CD4-positive, alpha-beta memory T cell (primary cell): ENCODE data around the gene HNRNPU. TPM values are rescaled to one million over a fixed set of nuclear protein-coding genes. Genes with fewer than 3 reads are reported as not detected.
A peak's percentile ranks its signal among the peaks of the same experiment; 100 is the strongest.

Experiments used
- CTCF ChIA-PET: fragments of 350-600 bp; sonication (Branson Sonifier 250); formaldehyde crosslinking; loops from one replicate; lab custom pipeline; 2021; ENCODE audit warnings: inconsistent platforms; ENCODE audit not compliant: partially characterized antibody; lab: Charles Lee
- POLR2A ChIA-PET: fragments of 350-600 bp; sonication (Branson Sonifier 250); formaldehyde crosslinking; loops from one replicate; lab custom pipeline; 2021; ENCODE audit not compliant: partially characterized antibody; lab: Charles Lee
- DNase-seq, 5 donors: peaks; one replicate each; pipeline versions ENCODE4 v3.0.0 to v3.0.0-alpha.2; 2020 to 2022; ENCODE audit warnings: mixed read lengths in 1 of 5
- H3K27ac ChIP-seq: one replicate; pipeline ENCODE4 v1.7.0; 2013; ENCODE audit warnings: low read depth, low read length
- H3K27me3 ChIP-seq: 2 replicates; pipeline ENCODE4 v1.7.0; 2013; ENCODE audit warnings: mild to moderate bottlenecking, low read length, moderate library complexity; ENCODE audit not compliant: insufficient read depth
- H3K36me3 ChIP-seq: 2 replicates; pipeline ENCODE4 v1.7.0; 2013; ENCODE audit warnings: mild to moderate bottlenecking, low read length, moderate library complexity; ENCODE audit not compliant: insufficient read depth
- H3K4me1 ChIP-seq: 2 replicates; pipeline ENCODE4 v1.7.0; 2013; ENCODE audit warnings: mild to moderate bottlenecking, low read length, moderate library complexity; ENCODE audit not compliant: insufficient read depth
- H3K4me3 ChIP-seq, 2 donors: one replicate each; pipeline ENCODE4 v1.7.0; 2013; ENCODE audit warnings: low read length in 2 of 2, mild to moderate bottlenecking in 1 of 2
- H3K9me3 ChIP-seq, 2 donors: one replicate each; pipeline ENCODE4 v1.7.0; 2013; ENCODE audit warnings: low read length in 2 of 2, control low read depth in 1 of 2; ENCODE audit not compliant: control insufficient read depth in 1 of 2
- H3K27ac Mint-ChIP-seq, 7 donors: one replicate each; pipeline ENCODE4 v1.8.0; 2020 to 2021; ENCODE audit warnings: mixed read lengths in 7 of 7, mild to moderate bottlenecking in 6 of 7, inconsistent platforms in 3 of 7, moderate library complexity in 3 of 7
- H3K27me3 Mint-ChIP-seq, 2 donors: one replicate each; pipeline ENCODE4 v1.8.0; 2020 to 2021; ENCODE audit warnings: mixed read lengths in 2 of 2
- H3K36me3 Mint-ChIP-seq, 2 donors: one replicate each; pipeline ENCODE4 v1.8.0; 2020 to 2021; ENCODE audit warnings: mixed read lengths in 2 of 2, inconsistent platforms in 1 of 2, mild to moderate bottlenecking in 1 of 2
- H3K4me1 Mint-ChIP-seq, 4 donors: one replicate each; pipeline ENCODE4 v1.8.0; 2020 to 2021; ENCODE audit warnings: mixed read lengths in 4 of 4, mild to moderate bottlenecking in 1 of 4
- H3K4me3 Mint-ChIP-seq, 8 donors: one replicate each; pipeline ENCODE4 v1.8.0; 2020 to 2021; ENCODE audit warnings: mixed read lengths in 8 of 8, mild to moderate bottlenecking in 7 of 8, moderate library complexity in 6 of 8, inconsistent platforms in 3 of 8
- H3K9me3 Mint-ChIP-seq, 8 donors: one replicate each; pipeline ENCODE4 v1.8.0; 2020 to 2021; ENCODE audit warnings: mixed read lengths in 8 of 8, mild to moderate bottlenecking in 5 of 8, inconsistent platforms in 3 of 8, moderate library complexity in 1 of 8
- intact Hi-C: fragments of 100-400 bp; cut with micrococcal nuclease; formaldehyde crosslinking; loops from one replicate; pipeline ENCODE4 v1.15.1; 2023
- polyA plus RNA-seq, 2 donors: library from polyadenylated mRNA; unstranded; fragments of 300-500 nt; fragmentation: Illumina TruSeq; gene quantifications; one replicate each; pipeline ENCODE4 v1.2.3, GENCODE V29; 2021
- total RNA-seq, 2 experiments: library from RNA; stranded (reverse); gene quantifications; one replicate each; pipeline ENCODE4 v1.2.3, GENCODE V29; 2021

HNRNPU gene
- total and polyA plus RNA-seq, 4 experiments from 2014 or later, result 126 to 385 (median 363) TPM

DNA sequence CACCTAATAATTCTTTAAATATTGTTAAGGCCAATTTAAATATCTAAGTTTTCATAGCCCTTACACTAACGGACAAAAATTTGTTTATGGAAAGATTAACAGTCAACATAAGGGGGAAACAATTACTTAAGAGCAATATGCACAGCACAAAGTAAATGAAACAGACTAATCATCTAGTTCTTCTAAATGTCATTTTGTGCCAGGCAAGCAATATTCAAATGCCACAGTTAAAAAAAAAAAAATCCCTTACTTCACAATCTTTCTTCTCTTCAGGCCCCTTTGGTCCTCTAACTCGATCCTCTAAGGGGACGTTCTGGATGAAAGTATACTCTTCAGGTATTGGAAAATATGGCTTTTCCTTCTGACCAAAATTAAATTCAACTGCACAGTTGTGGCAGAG, 6.6 kb downstream of the HNRNPU start:
- Mint-ChIP-seq H3K36me3 (peaks cover 84 to 89% of the 10 kb centered on the region in 2 donors), H3K27ac (peak overlapping the region in 4 of 7 donors; percentile 42 to 97 (median 78)), H3K4me1 (peaks cover 62 to 94% (median 76%) of the 10 kb centered on the region in 4 donors), H3K27me3 (no peaks in the 10 kb centered on the region), H3K9me3 (peaks cover 0 to 2% (median 0%) of the 10 kb centered on the region in 8 donors), H3K4me3 (peak overlapping the region in 6 of 8 donors; percentile 12 to 65 (median 32))
- ChIA-PET CTCF (interaction anchor here (0.9 to 2.4 kb wide), 4 partner anchors 11 to 184 kb away, joined by 3 to 17 read pairs (median 4); partner anchors contain the start of gene COX20), POLR2A (interaction anchor here (9.8 to 25.4 kb wide), 2 partner anchors 13 to 113 kb away, joined by 356 to 1465 read pairs; partner anchors contain the start of gene COX20)
- Histone ChIP-seq H3K36me3 (peaks cover 76% of the 10 kb centered on the region), H3K27me3 (no peaks in the 10 kb centered on the region), H3K4me3 (no peak overlapping the region), H3K27ac (peak overlapping the region; percentile 11), H3K4me1 (peaks cover 92% of the 10 kb centered on the region), H3K9me3 (no peaks in the 10 kb centered on the region)
- no peak for DNase-seq
- intact Hi-C loops, result no loop called here

DNA sequence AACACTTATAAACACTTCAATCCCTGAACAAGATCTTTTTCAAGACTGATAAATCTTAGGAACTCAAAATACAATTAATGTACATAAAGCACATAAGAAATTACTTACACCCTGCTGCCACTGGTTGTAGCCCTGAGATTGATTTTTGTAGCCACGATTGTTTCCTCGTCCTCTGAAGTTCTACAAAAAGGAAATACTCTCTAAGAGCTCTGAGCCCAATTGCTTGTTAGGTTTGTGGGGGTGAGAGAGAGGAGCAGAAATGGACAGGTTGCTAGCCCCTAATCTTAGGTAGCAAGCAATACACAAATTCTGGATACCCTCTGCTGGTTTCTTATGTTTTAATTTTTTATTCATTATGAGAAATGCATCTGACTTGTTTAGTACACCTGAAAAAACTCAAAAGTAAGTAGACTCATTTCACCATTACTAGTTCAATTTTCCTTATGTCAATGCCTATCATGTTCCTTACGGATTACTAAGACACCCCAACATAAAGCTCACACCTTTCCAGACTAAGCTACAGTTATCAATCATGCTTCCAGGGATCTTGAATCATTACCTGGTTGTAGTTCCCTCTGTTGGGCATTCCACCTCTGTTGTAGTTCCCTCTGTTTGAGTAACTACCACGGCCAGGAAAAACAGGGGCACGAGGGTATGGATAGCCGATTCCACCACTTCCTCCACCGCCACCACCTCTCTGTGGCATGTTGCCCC, 9.3 kb downstream of the HNRNPU start:
- H3K36me3 ChIP-seq, result peaks cover 80% of the 10 kb centered on the region
- intact Hi-C loops, result loop anchor here (1.0 kb wide), 1 partner anchor 7 kb away; no protein-coding TSS in a partner anchor
- H3K27me3 Mint-ChIP-seq, result no peaks in the 10 kb centered on the region
- H3K9me3 Mint-ChIP-seq, result no peaks in the 10 kb centered on the region
- ChIA-PET CTCF (interaction anchor here (1.3 to 1.6 kb wide), 3 partner anchors 16 to 114 kb away, joined by 3 to 6 read pairs (median 5); a partner anchor contains a TSS), POLR2A (interaction anchor here (0.8 to 25.4 kb wide), 4 partner anchors 1 to 116 kb away, joined by 4 to 1465 read pairs (median 736); partner anchors contain the start of genes COX20 and HNRNPU)
- H3K4me3 Mint-ChIP-seq, result peak overlapping the region; percentile 0 to 74 (median 64)
- no peaks in the 10 kb centered on the region for H3K27me3 ChIP-seq
- peaks cover 61 to 95% (median 74%) of the 10 kb centered on the region in 4 donors for H3K4me1 Mint-ChIP-seq
- H3K9me3 ChIP-seq, result no peaks in the 10 kb centered on the region
- peaks cover 75 to 92% of the 10 kb centered on the region in 2 donors for H3K36me3 Mint-ChIP-seq
- peak overlapping the region; percentile 77 to 97 (median 90) for H3K27ac Mint-ChIP-seq
- peaks cover 95% of the 10 kb centered on the region for H3K4me1 ChIP-seq
- no peak overlapping the region for H3K4me3 ChIP-seq
- H3K27ac ChIP-seq, result peak overlapping the region; percentile 26
- no peak for DNase-seq

DNA sequence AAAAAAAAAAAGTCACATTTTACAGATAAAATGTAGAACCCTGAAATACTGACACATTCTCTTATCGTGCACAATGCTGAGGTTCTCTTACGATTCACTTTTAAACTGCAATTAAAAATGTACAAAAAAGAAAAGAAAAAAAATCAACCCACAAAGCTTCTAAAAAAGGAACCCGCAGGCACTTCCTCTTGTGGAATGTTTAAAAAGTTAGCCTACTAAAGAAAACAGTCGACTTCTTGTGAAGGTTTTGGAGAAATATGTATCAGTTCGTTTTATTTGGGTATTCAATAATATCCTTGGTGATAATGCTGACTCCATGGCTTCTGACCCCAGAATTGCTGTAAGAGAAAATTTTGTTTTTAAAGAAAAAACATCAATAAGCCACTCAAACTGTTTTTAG, 10.2 kb downstream of the HNRNPU start:
- no peaks in the 10 kb centered on the region for H3K9me3 ChIP-seq
- peak overlapping the region; percentile 26 for H3K27ac ChIP-seq
- no peaks in the 10 kb centered on the region for H3K27me3 Mint-ChIP-seq
- peak overlapping the region; percentile 52 to 74 (median 67) for H3K4me3 Mint-ChIP-seq
- peaks cover 62 to 97% (median 77%) of the 10 kb centered on the region in 4 donors for H3K4me1 Mint-ChIP-seq
- intact Hi-C loops, result loop anchor here (1.0 kb wide), 1 partner anchor 8 kb away; no protein-coding TSS in a partner anchor
- no peaks in the 10 kb centered on the region for H3K9me3 Mint-ChIP-seq
- no peak for DNase-seq
- POLR2A ChIA-PET, result interaction anchor here (1.4 to 25.4 kb wide), 3 partner anchors 2 to 115 kb away, joined by 5 to 1465 read pairs (median 1465); partner anchors contain the start of genes COX20 and HNRNPU
- H3K36me3 ChIP-seq, result peaks cover 72% of the 10 kb centered on the region
- no peak overlapping the region for H3K4me3 ChIP-seq
- H3K36me3 Mint-ChIP-seq, result peaks cover 69 to 92% of the 10 kb centered on the region in 2 donors
- peak overlapping the region; percentile 24 to 97 (median 73) for H3K27ac Mint-ChIP-seq
- H3K27me3 ChIP-seq, result no peaks in the 10 kb centered on the region
- CTCF ChIA-PET, result interaction anchor here (1.7 to 3.0 kb wide), 2 partner anchors 12 to 15 kb away, joined by 5 to 7 read pairs; no protein-coding TSS in a partner anchor
- H3K4me1 ChIP-seq, result peaks cover 92% of the 10 kb centered on the region

DNA sequence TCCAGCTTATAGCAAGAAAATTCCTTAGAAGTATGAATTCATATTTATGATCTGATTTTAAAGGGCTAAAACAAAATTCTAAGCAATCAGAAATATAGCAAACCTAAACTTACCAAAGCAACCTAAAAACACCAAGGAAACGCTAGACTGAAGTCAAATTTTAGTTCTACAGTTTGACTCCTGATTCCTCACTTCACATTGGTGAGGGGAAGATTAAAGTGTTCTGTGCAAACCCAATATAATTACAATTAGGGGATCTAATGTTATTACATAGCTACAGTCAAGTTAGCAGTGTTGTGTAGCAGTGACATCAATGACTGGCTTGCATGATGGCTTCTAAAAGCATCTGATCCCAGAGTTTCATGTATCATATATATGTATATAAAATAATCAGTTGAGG, 11.6 kb downstream of the HNRNPU start:
- Mint-ChIP-seq H3K27me3 (no peaks in the 10 kb centered on the region), H3K9me3 (no peaks in the 10 kb centered on the region), H3K27ac (peak overlapping the region in 5 of 7 donors; percentile 8 to 97 (median 56)), H3K36me3 (peaks cover 62 to 91% of the 10 kb centered on the region in 2 donors), H3K4me1 (peaks cover 57 to 97% (median 74%) of the 10 kb centered on the region in 4 donors), H3K4me3 (peak overlapping the region in 2 of 8 donors; percentile 0 to 52)
- Histone ChIP-seq H3K9me3 (no peaks in the 10 kb centered on the region), H3K36me3 (peaks cover 57% of the 10 kb centered on the region), H3K27me3 (no peaks in the 10 kb centered on the region), H3K4me3 (no peak overlapping the region), H3K4me1 (peaks cover 90% of the 10 kb centered on the region), H3K27ac (no peak overlapping the region)
- intact Hi-C loops, result no loop called here
- DNase-seq, result no peak
- ChIA-PET POLR2A (interaction anchor here (1.4 to 25.4 kb wide), 4 partner anchors 3 to 118 kb away, joined by 5 to 1465 read pairs (median 741); partner anchors contain the start of genes COX20 and HNRNPU), CTCF (interaction anchor here (0.6 to 3.0 kb wide), 4 partner anchors 10 to 18 kb away, joined by 3 to 7 read pairs (median 4); no protein-coding TSS in a partner anchor)

DNA sequence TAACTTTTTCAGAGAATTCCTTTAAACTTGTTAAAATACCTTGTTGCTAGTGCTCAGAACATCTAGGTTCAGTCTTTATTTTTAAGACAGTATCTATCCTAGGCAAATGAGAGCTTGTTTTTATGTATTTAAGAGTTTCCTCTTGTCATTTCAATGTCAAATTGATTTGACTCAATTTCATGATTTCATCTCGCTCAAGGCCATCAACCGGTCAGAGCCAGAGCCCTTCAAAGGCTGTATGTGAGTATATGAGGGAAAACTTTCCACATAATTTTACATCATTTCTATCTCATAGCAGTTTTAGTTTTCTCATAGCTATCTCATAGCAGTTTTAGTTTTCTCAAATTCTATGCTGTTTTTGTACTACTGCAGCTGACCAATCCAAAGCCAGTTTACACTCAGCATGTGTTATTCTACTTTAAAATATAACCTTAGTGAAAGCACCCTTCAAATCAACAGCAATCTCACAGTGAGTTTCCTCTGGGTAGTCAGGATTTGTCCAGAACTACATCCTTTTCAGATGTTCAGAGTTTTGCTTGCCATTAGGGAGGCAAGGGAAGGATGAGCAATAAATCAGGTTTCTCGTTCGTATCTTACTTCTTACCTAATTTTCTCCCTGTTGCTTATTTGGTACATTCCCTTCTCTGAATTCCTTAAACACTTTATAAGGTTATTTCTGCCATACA, 12.7 kb downstream of the HNRNPU start:
- H3K27ac ChIP-seq, result no peak overlapping the region
- H3K4me1 Mint-ChIP-seq, result peaks cover 53 to 97% (median 68%) of the 10 kb centered on the region in 4 donors
- peaks cover 50% of the 10 kb centered on the region for H3K36me3 ChIP-seq
- no peaks in the 10 kb centered on the region for H3K27me3 ChIP-seq
- H3K9me3 ChIP-seq, result no peaks in the 10 kb centered on the region
- CTCF ChIA-PET, result interaction anchor here (1.6 to 3.0 kb wide), 3 partner anchors 10 to 15 kb away, joined by 3 to 7 read pairs (median 7); no protein-coding TSS in a partner anchor
- no peaks in the 10 kb centered on the region for H3K27me3 Mint-ChIP-seq
- H3K9me3 Mint-ChIP-seq, result no peaks in the 10 kb centered on the region
- intact Hi-C loops, result no loop called here
- DNase-seq, result no peak
- no peak overlapping the region for H3K4me3 ChIP-seq
- peak overlapping the region in 5 of 7 donors; percentile 15 to 97 (median 56) for H3K27ac Mint-ChIP-seq
- H3K4me3 Mint-ChIP-seq, result no peak overlapping the region
- peaks cover 56 to 89% of the 10 kb centered on the region in 2 donors for H3K36me3 Mint-ChIP-seq
- POLR2A ChIA-PET, result interaction anchor here (4.0 to 25.4 kb wide), 3 partner anchors 4 to 119 kb away, joined by 17 to 1465 read pairs (median 1465); partner anchors contain the start of genes COX20 and HNRNPU
- H3K4me1 ChIP-seq, result peaks cover 82% of the 10 kb centered on the region

DNA sequence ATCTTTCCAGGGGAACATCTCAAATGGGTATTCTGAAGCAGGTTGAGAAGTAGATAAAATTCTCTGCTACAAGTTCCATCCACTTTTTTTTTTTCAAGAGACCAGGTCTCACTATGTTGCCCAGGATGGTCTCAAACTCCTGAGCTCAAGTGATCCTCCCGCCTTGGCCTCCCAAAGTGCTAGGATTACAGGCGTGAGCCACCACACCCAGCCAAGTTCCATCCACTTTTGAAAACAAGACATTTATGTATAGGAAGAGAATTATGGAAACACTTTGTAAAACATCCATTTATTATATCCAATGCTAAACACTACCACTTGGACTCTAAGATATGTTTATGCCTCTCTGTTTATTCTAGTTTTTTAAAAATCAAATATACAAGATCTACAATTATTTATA, 13.4 kb downstream of the HNRNPU start:
- Mint-ChIP-seq H3K36me3 (peaks cover 55 to 87% of the 10 kb centered on the region in 2 donors), H3K27ac (peak overlapping the region in 5 of 7 donors; percentile 12 to 78 (median 29)), H3K4me1 (peaks cover 51 to 95% (median 67%) of the 10 kb centered on the region in 4 donors), H3K27me3 (no peaks in the 10 kb centered on the region), H3K9me3 (no peaks in the 10 kb centered on the region), H3K4me3 (peak overlapping the region in 1 of 8 donors; percentile 44)
- H3K27ac ChIP-seq, result no peak overlapping the region
- H3K27me3 ChIP-seq, result no peaks in the 10 kb centered on the region
- peaks cover 74% of the 10 kb centered on the region for H3K4me1 ChIP-seq
- DNase-seq, result no peak
- H3K9me3 ChIP-seq, result no peaks in the 10 kb centered on the region
- intact Hi-C loops, result no loop called here
- H3K36me3 ChIP-seq, result peaks cover 48% of the 10 kb centered on the region
- ChIA-PET POLR2A (interaction anchor here (4.0 to 25.4 kb wide), 3 partner anchors 5 to 120 kb away, joined by 17 to 1465 read pairs (median 1465); partner anchors contain the start of genes COX20 and HNRNPU), CTCF (interaction anchor here (1.0 to 2.2 kb wide), 4 partner anchors 11 to 192 kb away, joined by 3 to 7 read pairs (median 3); no protein-coding TSS in a partner anchor)
- H3K4me3 ChIP-seq, result no peak overlapping the region
